ENCODE results near the gene RTEL1. TPM values are rescaled to one million over a fixed set of nuclear protein-coding genes. Genes with fewer than 3 reads are reported as not detected.

The RTEL1 gene
- total and polyA plus RNA-seq, 2 donors (not counting 1 experiment from before 2014, with no cell fraction given) = 4.7 to 12.4 TPM

- peaks cover 17% of the 10 kb centered on the region for H3K36me3 ChIP-seq (ENCODE audit: control insufficient read depth, insufficient read depth, low read length)
- no peak overlapping the region for H2AFZ ChIP-seq (ENCODE audit: low read length)
- H3K9me3 ChIP-seq (ENCODE audit: control insufficient read depth, insufficient read depth, low read depth, low read length) = no peaks in the 10 kb centered on the region
- no peak overlapping the region for H3K9ac ChIP-seq (ENCODE audit: insufficient read depth, low read length)
- no peak overlapping the region for H3K27ac ChIP-seq (ENCODE audit: insufficient read depth, low read length)
- H4K20me1 ChIP-seq (ENCODE audit: control insufficient read depth, extremely low read depth, insufficient read depth, low read length) = no peaks in the 10 kb centered on the region
- no peak overlapping the region for H3K4me2 ChIP-seq (ENCODE audit: extremely low read depth, insufficient read depth, low read length)
- H3K27me3 ChIP-seq (ENCODE audit: control insufficient read depth, insufficient read depth, low read length) = no peaks in the 10 kb centered on the region
- peaks cover 4% of the 10 kb centered on the region for H3K79me2 ChIP-seq (ENCODE audit: control insufficient read depth, insufficient read depth, low read length)
- peaks cover 8% of the 10 kb centered on the region for H3K4me1 ChIP-seq (ENCODE audit: control insufficient read depth, extremely low read depth, insufficient read depth, low read length)
- no peak for DNase-seq (ENCODE audit: low read depth in 2 of 2)
- TF ChIP-seq EZH2 (IDR thresholded peaks at IDR 0.05; ENCODE audit: low read length, missing control alignments) (no peak), CTCF (conservative IDR thresholded peaks at IDR 0.05 in 1 of 2, IDR thresholded peaks at IDR 0.05 in 1 of 2; ENCODE audit: low read depth in 1 of 2, low read length in 2 of 2) (no peak)
- H3K4me3 ChIP-seq (replicated peaks in 1 of 4; ENCODE audit: control extremely low read depth in 1 of 4, insufficient read depth in 1 of 4, low read depth in 3 of 4, low read length in 4 of 4) = no peak overlapping the region
These were observed 84.4 kb downstream of the RTEL1 start for GRCh38 chr20:63742381-63743024.

- H3K36me3 ChIP-seq (ENCODE audit: control insufficient read depth, insufficient read depth, low read length) = peaks cover 17% of the 10 kb centered on the region
- H3K79me2 ChIP-seq (ENCODE audit: control insufficient read depth, insufficient read depth, low read length) = peaks cover 4% of the 10 kb centered on the region
- H3K4me1 ChIP-seq (ENCODE audit: control insufficient read depth, extremely low read depth, insufficient read depth, low read length) = peaks cover 8% of the 10 kb centered on the region
- H3K4me2 ChIP-seq (ENCODE audit: extremely low read depth, insufficient read depth, low read length) = no peak overlapping the region
- no peaks in the 10 kb centered on the region for H3K9me3 ChIP-seq (ENCODE audit: control insufficient read depth, insufficient read depth, low read depth, low read length)
- TF ChIP-seq CTCF (conservative IDR thresholded peaks at IDR 0.05 in 1 of 2, IDR thresholded peaks at IDR 0.05 in 1 of 2; ENCODE audit: low read depth in 1 of 2, low read length in 2 of 2) = no peak
- no peak for TF ChIP-seq EZH2 (IDR thresholded peaks at IDR 0.05; ENCODE audit: low read length, missing control alignments)
- no peak overlapping the region for H3K27ac ChIP-seq (ENCODE audit: insufficient read depth, low read length)
- no peaks in the 10 kb centered on the region for H3K27me3 ChIP-seq (ENCODE audit: control insufficient read depth, insufficient read depth, low read length)
- no peak overlapping the region for H2AFZ ChIP-seq (ENCODE audit: low read length)
- no peak overlapping the region for H3K4me3 ChIP-seq (replicated peaks in 1 of 4; ENCODE audit: control extremely low read depth in 1 of 4, insufficient read depth in 1 of 4, low read depth in 3 of 4, low read length in 4 of 4)
- no peak for DNase-seq (ENCODE audit: low read depth in 2 of 2)
- H3K9ac ChIP-seq (ENCODE audit: insufficient read depth, low read length) = no peak overlapping the region
- no peaks in the 10 kb centered on the region for H4K20me1 ChIP-seq (ENCODE audit: control insufficient read depth, extremely low read depth, insufficient read depth, low read length)
These were observed 85.3 kb downstream of the RTEL1 start for GRCh38 chr20:63743210-63743970.

- DNase-seq (ENCODE audit: low read depth in 2 of 2) = no peak
- Histone ChIP-seq H3K79me2 (ENCODE audit: control insufficient read depth, insufficient read depth, low read length) (peaks cover 4% of the 10 kb centered on the region), H3K27ac (ENCODE audit: insufficient read depth, low read length) (no peak overlapping the region), H3K9me3 (ENCODE audit: control insufficient read depth, insufficient read depth, low read depth, low read length) (no peaks in the 10 kb centered on the region), H3K4me2 (ENCODE audit: extremely low read depth, insufficient read depth, low read length) (no peak overlapping the region), H3K27me3 (ENCODE audit: control insufficient read depth, insufficient read depth, low read length) (no peaks in the 10 kb centered on the region), H3K4me3 (replicated peaks in 1 of 4; ENCODE audit: control extremely low read depth in 1 of 4, insufficient read depth in 1 of 4, low read depth in 3 of 4, low read length in 4 of 4) (no peak overlapping the region), H3K9ac (ENCODE audit: insufficient read depth, low read length) (no peak overlapping the region), H3K4me1 (ENCODE audit: control insufficient read depth, extremely low read depth, insufficient read depth, low read length) (peaks cover 7% of the 10 kb centered on the region), H3K36me3 (ENCODE audit: control insufficient read depth, insufficient read depth, low read length) (peaks cover 17% of the 10 kb centered on the region), H2AFZ (ENCODE audit: low read length) (no peak overlapping the region), H4K20me1 (ENCODE audit: control insufficient read depth, extremely low read depth, insufficient read depth, low read length) (no peaks in the 10 kb centered on the region)
- no peak for TF ChIP-seq EZH2 (IDR thresholded peaks at IDR 0.05; ENCODE audit: low read length, missing control alignments)
- TF ChIP-seq CTCF (conservative IDR thresholded peaks at IDR 0.05 in 1 of 2, IDR thresholded peaks at IDR 0.05 in 1 of 2; ENCODE audit: low read depth in 1 of 2, low read length in 2 of 2) = no peak
These were observed 86.0 kb downstream of the RTEL1 start for GRCh38 chr20:63744158-63744557.

Data from fibroblast of lung (primary cell).